Activated CD4-positive, alpha-beta T cell treated with anti-CD3 and anti-CD28 coated beads, Interleukin-10, Interleukin-2, amounts not matched to agents 100 ng/mL and 50 ng/mL, durations not matched to agents 16 hours and 8 hours (primary cell): Measurements from ENCODE around the gene NR3C2.

ENCODE experiments used
- DNase-seq: peaks from one replicate; pipeline ENCODE4 v3.0.0-alpha.2; 2020

Gene NR3C2

GRCh38 chr4:148434075-148434773 is 8.0 kb downstream of the NR3C2 start:
- peak; percentile 52 for DNase-seq

GRCh38 chr4:148431401-148431800 is 10.8 kb downstream of the NR3C2 start:
- no peak for DNase-seq

- no peak for DNase-seq
These were observed 11.4 kb downstream of the NR3C2 start for GRCh38 chr4:148430854-148431253.

- no peak for DNase-seq
These were observed 13.0 kb downstream of the NR3C2 start for GRCh38 chr4:148429206-148429605.

- no peak for DNase-seq
These were observed 15.6 kb downstream of the NR3C2 start for GRCh38 chr4:148426643-148427042.

- DNase-seq: no peak
These were observed 16.7 kb downstream of the NR3C2 start for GRCh38 chr4:148425327-148426110.

- DNase-seq: no peak
These were observed 21.8 kb downstream of the NR3C2 start for GRCh38 chr4:148420397-148420796.

- no peak for DNase-seq
These were observed 26.7 kb downstream of the NR3C2 start for GRCh38 chr4:148415500-148415899.

- no peak for DNase-seq
These were observed 29.7 kb downstream of the NR3C2 start for GRCh38 chr4:148412460-148412994.

GRCh38 chr4:148405161-148405893 is 36.9 kb downstream of the NR3C2 start:
- no peak for DNase-seq

- DNase-seq: no peak
These were observed 43.2 kb downstream of the NR3C2 start for GRCh38 chr4:148398988-148399387.

- DNase-seq: no peak
These were observed 44.4 kb downstream of the NR3C2 start for GRCh38 chr4:148397771-148398170.

- DNase-seq: no peak
These were observed 45.1 kb downstream of the NR3C2 start for GRCh38 chr4:148396986-148397673.

GRCh38 chr4:148395771-148396170 is 46.4 kb downstream of the NR3C2 start:
- DNase-seq: no peak

- DNase-seq: no peak
These were observed 51.2 kb downstream of the NR3C2 start for GRCh38 chr4:148391056-148391455.

- DNase-seq: no peak
These were observed 51.9 kb downstream of the NR3C2 start for GRCh38 chr4:148390311-148390710.

- DNase-seq: no peak
These were observed 61.9 kb downstream of the NR3C2 start for GRCh38 chr4:148380291-148380690.

GRCh38 chr4:148376151-148376550 is 66.1 kb downstream of the NR3C2 start:
- no peak for DNase-seq

- no peak for DNase-seq
These were observed 66.6 kb downstream of the NR3C2 start for GRCh38 chr4:148375584-148375983.

GRCh38 chr4:148373093-148373492 is 69.1 kb downstream of the NR3C2 start:
- no peak for DNase-seq

- DNase-seq: no peak
These were observed 72.3 kb downstream of the NR3C2 start for GRCh38 chr4:148369919-148370318.

GRCh38 chr4:148367756-148368155 is 74.5 kb downstream of the NR3C2 start:
- DNase-seq: no peak

- no peak for DNase-seq
These were observed 76.0 kb downstream of the NR3C2 start for GRCh38 chr4:148366251-148366650.
